ENCODE data around the gene BMPR1B. TPM values are rescaled to one million over a fixed set of nuclear protein-coding genes. Genes with fewer than 3 reads are reported as not detected.

BMPR1B gene
- total and polyA plus RNA-seq, 2 of the 8 experiments (the other 6 are each of a cell fraction or from before 2014, with no cell fraction given) = 0.14 to 1.1 TPM

- no peak overlapping the region for H3K56ac ChIP-seq (replicated peaks; ENCODE audit: insufficient read length, low read depth, low read length)
- H4K5ac ChIP-seq (ENCODE audit: insufficient read length, low read depth, low read length) = no peak overlapping the region
- FAIRE-seq (no peak), DNase-seq (ENCODE audit: low read depth in 1 of 2, low spot score in 2 of 2) (no peak)
- POLR2A ChIA-PET (ENCODE audit: partially characterized antibody) = no interaction called here
- no peak overlapping the region for H2BK20ac ChIP-seq (ENCODE audit: low read length)
- WGBS, 2 experiments (ENCODE audit: extremely low coverage in 1 of 2, insufficient coverage in 1 of 2, insufficient read length in 1 of 2, insufficient replicate concordance in 2 of 2, low coverage in 1 of 2, low lambda C conversion rate in 2 of 2, missing lambda C conversion rate in 1 of 2) = 77% methylated on average over 1 of the region's 1 CpG; no CpG with 5 or more reads in 1 of the 2 experiments
- H3K4ac ChIP-seq (replicated peaks; ENCODE audit: insufficient read length, low read depth, low read length) = no peak overlapping the region
- no peak overlapping the region for H2AK5ac ChIP-seq (ENCODE audit: low read depth, low read length)
- H3K23ac ChIP-seq (ENCODE audit: insufficient read length) = no peak overlapping the region
- H2BK15ac ChIP-seq (ENCODE audit: low read length) = no peak overlapping the region
- no peak overlapping the region for H2AFZ ChIP-seq (ENCODE audit: low read length)
- H3K27ac ChIP-seq (ENCODE audit: low read depth, low read length) = no peak overlapping the region
- no peak overlapping the region for H3K9ac ChIP-seq (replicated peaks in 1 of 4; ENCODE audit: extremely low read depth in 1 of 4, low read depth in 3 of 4, low read length in 3 of 4)
- H4K20me1 ChIP-seq (replicated peaks in 1 of 2; ENCODE audit: control insufficient read depth in 1 of 2, insufficient read depth in 2 of 2, low read length in 2 of 2) = no peaks in the 10 kb centered on the region
- CTCF ChIA-PET (ENCODE audit: partially characterized antibody) = interaction anchor here (0.7 to 2.5 kb wide), 8 partner anchors 9 to 473 kb away, joined by 3 to 14 read pairs (median 3); no protein-coding TSS in a partner anchor
- H3K9me3 ChIP-seq (ENCODE audit: insufficient read depth in 2 of 2, low read depth in 1 of 2, low read length in 1 of 2) = no peaks in the 10 kb centered on the region
- no peaks in the 10 kb centered on the region for H3K79me2 ChIP-seq (ENCODE audit: control insufficient read depth in 1 of 2, insufficient read depth in 2 of 2, low read length in 2 of 2)
- no peaks in the 10 kb centered on the region for H3K79me1 ChIP-seq (ENCODE audit: low read depth, low read length)
- no peak for TF ChIP-seq HDAC2 (IDR thresholded peaks at IDR 0.05; ENCODE audit: borderline replicate concordance in 1 of 2, low read depth in 2 of 2, low read length in 2 of 2)
- TF ChIP-seq RAD21 (IDR thresholded peaks at IDR 0.05 in 1 of 2, conservative IDR thresholded peaks at IDR 0.05 in 1 of 2; ENCODE audit: low read depth in 2 of 2, low read length in 2 of 2) = peak; percentile 71 to 80
- peak in 2 of 3 experiments; percentile 33 to 45; a peak in 2 of 4 replicates for TF ChIP-seq CTCF (IDR thresholded peaks at IDR 0.05; ENCODE audit: control extremely low read depth in 1 of 3, insufficient read depth in 1 of 3, low read depth in 1 of 3, low read length in 3 of 3)
- TF ChIP-seq FOSL1 (IDR thresholded peaks at IDR 0.05; ENCODE audit: insufficient read depth, low read depth, low read length) = no peak
- TF ChIP-seq SP2 (IDR thresholded peaks at IDR 0.05; ENCODE audit: low read length) = no peak
- TF ChIP-seq CEBPB (IDR thresholded peaks at IDR 0.05; ENCODE audit: low read depth, low read length) = peak; percentile 13; the same call in 1 of the 2 replicates
- TF ChIP-seq EZH2 (IDR thresholded peaks at IDR 0.05; ENCODE audit: low read depth, low read length, severe bottlenecking) = no peak
- H3K18ac ChIP-seq (ENCODE audit: extremely low read depth, low read length) = no peak overlapping the region
- no peaks in the 10 kb centered on the region for H3K4me1 ChIP-seq (replicated peaks in 1 of 4; ENCODE audit: control insufficient read depth in 3 of 4, insufficient read depth in 4 of 4, low read length in 3 of 4)
- no peak overlapping the region for H2BK120ac ChIP-seq (replicated peaks; ENCODE audit: low read depth, low read length)
- no peaks in the 10 kb centered on the region for H3K36me3 ChIP-seq (ENCODE audit: control insufficient read depth in 2 of 4, insufficient read depth in 4 of 4, low read length in 3 of 4)
- H4K8ac ChIP-seq (ENCODE audit: extremely low read depth, insufficient read depth, low read length) = no peak overlapping the region
- no peak overlapping the region for H4K91ac ChIP-seq (replicated peaks; ENCODE audit: insufficient read length, low read length)
- H3K4me2 ChIP-seq (ENCODE audit: insufficient read depth in 1 of 2, low read depth in 2 of 2, low read length in 2 of 2) = no peak overlapping the region
- no peaks in the 10 kb centered on the region for H3K23me2 ChIP-seq (ENCODE audit: low read depth, low read length)
- no peak overlapping the region for H3K4me3 ChIP-seq (ENCODE audit: extremely low read depth in 1 of 4, insufficient read depth in 2 of 4, low read depth in 3 of 4, low read length in 4 of 4)
- no peak overlapping the region for H2BK12ac ChIP-seq (ENCODE audit: low read depth, low read length)
- peaks cover 0 to 1% (median 0%) of the 10 kb centered on the region in 4 experiments; a peak in 1 of 7 replicates for H3K27me3 ChIP-seq (replicated peaks in 1 of 4; ENCODE audit: control insufficient read depth in 3 of 4, extremely low read depth in 1 of 4, insufficient read depth in 3 of 4, low read length in 3 of 4)
- no peak overlapping the region for H2BK5ac ChIP-seq (ENCODE audit: low read depth, low read length)
- no peak overlapping the region for H3K14ac ChIP-seq (ENCODE audit: insufficient read length)
Measured at GRCh38 chr4:95095348-95095974, 337.7 kb downstream of the BMPR1B start.

Measured in H1 (cell line).